Measurements from ENCODE around the gene ARID5A. TPM values are rescaled to one million over a fixed set of nuclear protein-coding genes. Genes with fewer than 3 reads are reported as not detected.
A peak's percentile ranks its signal among the peaks of the same experiment; 100 is the strongest.

The ARID5A gene
- total RNA-seq, 1 experiment from 2014 or later = 13.9 TPM

DNA sequence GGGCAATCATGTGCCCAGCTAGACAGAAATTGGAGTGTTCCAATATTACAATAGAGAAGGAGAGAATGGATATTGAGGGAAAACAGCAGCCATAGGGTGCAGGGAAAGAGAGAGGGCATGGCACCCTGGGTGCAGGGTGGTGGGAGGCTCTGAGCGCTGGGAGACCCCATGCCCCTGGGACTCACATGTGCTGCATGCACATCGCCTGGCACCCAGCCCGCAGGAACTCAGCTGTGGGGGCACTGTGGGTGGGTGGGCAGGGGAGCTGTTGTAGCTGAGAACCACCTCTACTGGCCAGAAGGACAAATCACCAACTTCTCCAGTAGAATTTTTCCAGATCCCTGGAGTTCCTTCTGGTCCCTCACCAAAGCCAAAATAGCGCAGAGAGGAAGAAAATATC lies 24.2 kb upstream of the ARID5A start (continued):
- TF ChIP-seq, protein P1, sequence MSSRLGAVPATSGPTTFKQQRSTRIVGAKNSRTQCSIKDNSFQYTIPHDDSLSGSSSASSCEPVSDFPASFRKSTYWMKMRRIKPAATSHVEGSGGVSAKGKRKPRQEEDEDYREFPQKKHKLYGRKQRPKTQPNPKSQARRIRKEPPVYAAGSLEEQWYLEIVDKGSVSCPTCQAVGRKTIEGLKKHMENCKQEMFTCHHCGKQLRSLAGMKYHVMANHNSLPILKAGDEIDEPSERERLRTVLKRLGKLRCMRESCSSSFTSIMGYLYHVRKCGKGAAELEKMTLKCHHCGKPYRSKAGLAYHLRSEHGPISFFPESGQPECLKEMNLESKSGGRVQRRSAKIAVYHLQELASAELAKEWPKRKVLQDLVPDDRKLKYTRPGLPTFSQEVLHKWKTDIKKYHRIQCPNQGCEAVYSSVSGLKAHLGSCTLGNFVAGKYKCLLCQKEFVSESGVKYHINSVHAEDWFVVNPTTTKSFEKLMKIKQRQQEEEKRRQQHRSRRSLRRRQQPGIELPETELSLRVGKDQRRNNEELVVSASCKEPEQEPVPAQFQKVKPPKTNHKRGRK (CRISPR knock-in tag; IDR thresholded peaks at IDR 0.05; ENCODE audit: borderline replicate concordance) = no peak
- TF ChIP-seq ZNF138 (CRISPR knock-in tag; conservative IDR thresholded peaks at IDR 0.05) (no peak), RELA (CRISPR knock-in tag; IDR thresholded peaks at IDR 0.05; ENCODE audit: borderline replicate concordance) (no peak), IRF2 (CRISPR knock-in tag; IDR thresholded peaks at IDR 0.05; ENCODE audit: borderline replicate concordance, low read depth) (no peak), CREM (CRISPR knock-in tag; IDR thresholded peaks at IDR 0.05) (no peak)

DNA sequence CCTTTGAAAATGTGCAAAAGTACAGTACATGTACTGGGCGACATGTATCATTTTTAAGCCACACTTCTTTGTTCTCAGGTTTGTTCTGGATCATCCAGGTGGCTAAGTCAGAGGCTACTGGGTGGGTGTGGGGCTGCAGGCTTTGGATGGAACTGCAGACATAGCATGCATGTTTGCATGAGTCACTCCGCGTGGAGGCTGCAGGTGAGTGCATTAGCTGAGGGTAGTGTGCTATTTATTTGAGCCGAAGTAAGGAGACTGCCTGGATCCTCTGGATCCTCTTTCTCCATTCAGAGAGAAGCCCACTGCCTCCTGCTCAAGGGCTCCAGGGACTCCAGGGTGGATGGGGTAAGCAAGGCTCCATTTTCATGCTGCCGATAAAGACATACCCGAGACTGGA lies 22.0 kb upstream of the ARID5A start:
- H3K36me3 Mint-ChIP-seq = peaks cover 11% of the 10 kb centered on the region

DNA sequence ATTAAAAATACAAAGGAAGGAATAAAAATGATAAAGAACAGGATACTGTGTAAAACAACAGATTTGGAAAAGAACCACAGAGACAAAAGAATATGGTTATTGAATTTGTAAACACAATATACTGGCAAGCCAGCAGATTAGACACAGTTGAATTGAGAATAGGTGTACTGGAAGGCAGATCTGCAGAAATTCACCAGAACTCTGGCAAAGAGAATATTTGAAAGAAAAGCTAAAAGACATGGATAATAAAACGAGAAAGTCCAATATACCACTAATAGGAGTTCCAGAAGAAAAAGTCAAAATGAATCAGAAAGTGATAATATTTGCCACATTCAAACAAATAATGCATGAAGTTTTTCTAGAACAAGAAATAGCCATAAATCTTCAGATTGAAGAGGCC lies 19.5 kb upstream of the ARID5A start:
- ChIA-PET POLR2A (no interaction called here), CTCF (interaction anchor here (0.7 to 1.2 kb wide), 2 partner anchors 9 to 10 kb away, joined by 3 read pairs; no protein-coding TSS in a partner anchor)
- peaks cover 5% of the 10 kb centered on the region; the same call in 1 of the 2 replicates for H3K27me3 Mint-ChIP-seq (ENCODE audit: low read depth)
- H3K36me3 Mint-ChIP-seq = peaks cover 11% of the 10 kb centered on the region
- DNase-seq (ENCODE audit: low spot score) (no peak), ATAC-seq (no peak)
- H3K9me3 Mint-ChIP-seq = peaks cover 25% of the 10 kb centered on the region
- H3K4me3 Mint-ChIP-seq = no peak overlapping the region
- H3K4me1 Mint-ChIP-seq = no peaks in the 10 kb centered on the region
- H3K27ac Mint-ChIP-seq = no peak overlapping the region
- TF ChIP-seq ZBTB21 (CRISPR knock-in tag; IDR thresholded peaks at IDR 0.05; ENCODE audit: borderline replicate concordance) = no peak
- TF ChIP-seq FOXK1 (CRISPR knock-in tag; IDR thresholded peaks at IDR 0.05) = no peak
- no peak for TF ChIP-seq IRF2 (CRISPR knock-in tag; IDR thresholded peaks at IDR 0.05; ENCODE audit: borderline replicate concordance, low read depth)
- TF ChIP-seq, protein P2, sequence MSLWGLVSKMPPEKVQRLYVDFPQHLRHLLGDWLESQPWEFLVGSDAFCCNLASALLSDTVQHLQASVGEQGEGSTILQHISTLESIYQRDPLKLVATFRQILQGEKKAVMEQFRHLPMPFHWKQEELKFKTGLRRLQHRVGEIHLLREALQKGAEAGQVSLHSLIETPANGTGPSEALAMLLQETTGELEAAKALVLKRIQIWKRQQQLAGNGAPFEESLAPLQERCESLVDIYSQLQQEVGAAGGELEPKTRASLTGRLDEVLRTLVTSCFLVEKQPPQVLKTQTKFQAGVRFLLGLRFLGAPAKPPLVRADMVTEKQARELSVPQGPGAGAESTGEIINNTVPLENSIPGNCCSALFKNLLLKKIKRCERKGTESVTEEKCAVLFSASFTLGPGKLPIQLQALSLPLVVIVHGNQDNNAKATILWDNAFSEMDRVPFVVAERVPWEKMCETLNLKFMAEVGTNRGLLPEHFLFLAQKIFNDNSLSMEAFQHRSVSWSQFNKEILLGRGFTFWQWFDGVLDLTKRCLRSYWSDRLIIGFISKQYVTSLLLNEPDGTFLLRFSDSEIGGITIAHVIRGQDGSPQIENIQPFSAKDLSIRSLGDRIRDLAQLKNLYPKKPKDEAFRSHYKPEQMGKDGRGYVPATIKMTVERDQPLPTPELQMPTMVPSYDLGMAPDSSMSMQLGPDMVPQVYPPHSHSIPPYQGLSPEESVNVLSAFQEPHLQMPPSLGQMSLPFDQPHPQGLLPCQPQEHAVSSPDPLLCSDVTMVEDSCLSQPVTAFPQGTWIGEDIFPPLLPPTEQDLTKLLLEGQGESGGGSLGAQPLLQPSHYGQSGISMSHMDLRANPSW (CRISPR knock-in tag; conservative IDR thresholded peaks at IDR 0.05; ENCODE audit: low read depth) = no peak
- no peak for TF ChIP-seq ZNF396 (CRISPR knock-in tag; IDR thresholded peaks at IDR 0.05; ENCODE audit: borderline replicate concordance)
- no peak for TF ChIP-seq GRHL2 (CRISPR knock-in tag; IDR thresholded peaks at IDR 0.05; ENCODE audit: insufficient replicate concordance, severe bottlenecking)
- no peak for TF ChIP-seq FOXP1 (CRISPR knock-in tag; IDR thresholded peaks at IDR 0.05; ENCODE audit: borderline replicate concordance)
- no peak for TF ChIP-seq NFATC4 (CRISPR knock-in tag; IDR thresholded peaks at IDR 0.05)
- no peak for TF ChIP-seq TEAD1 (CRISPR knock-in tag; IDR thresholded peaks at IDR 0.05)
- no peak for TF ChIP-seq ZNF423 (CRISPR knock-in tag; IDR thresholded peaks at IDR 0.05)
- no peak for TF ChIP-seq NFYB (CRISPR knock-in tag; conservative IDR thresholded peaks at IDR 0.05; ENCODE audit: low read depth)

More for the DNA sequence above, 22.0 kb upstream of the ARID5A start:
- H3K4me3 Mint-ChIP-seq = no peak overlapping the region
- peaks cover 19% of the 10 kb centered on the region for H3K27me3 Mint-ChIP-seq (ENCODE audit: low read depth)
- POLR2A ChIA-PET = no interaction called here
- peaks cover 4% of the 10 kb centered on the region for H3K4me1 Mint-ChIP-seq
- TF ChIP-seq, protein P2 (CRISPR knock-in tag; conservative IDR thresholded peaks at IDR 0.05; ENCODE audit: low read depth) = no peak
- TF ChIP-seq ETV6 (CRISPR knock-in tag; IDR thresholded peaks at IDR 0.05) (no peak), JAZF1 (CRISPR knock-in tag; IDR thresholded peaks at IDR 0.05) (no peak), TEAD4 (CRISPR knock-in tag; IDR thresholded peaks at IDR 0.05) (no peak), PRRX2 (CRISPR knock-in tag; IDR thresholded peaks at IDR 0.05) (no peak), EMX1 (CRISPR knock-in tag; IDR thresholded peaks at IDR 0.05) (no peak), FOXJ3 (CRISPR knock-in tag; IDR thresholded peaks at IDR 0.05; ENCODE audit: borderline replicate concordance) (no peak), NFE2L1 (CRISPR knock-in tag; IDR thresholded peaks at IDR 0.05) (no peak)
- TF ChIP-seq, protein P3, sequence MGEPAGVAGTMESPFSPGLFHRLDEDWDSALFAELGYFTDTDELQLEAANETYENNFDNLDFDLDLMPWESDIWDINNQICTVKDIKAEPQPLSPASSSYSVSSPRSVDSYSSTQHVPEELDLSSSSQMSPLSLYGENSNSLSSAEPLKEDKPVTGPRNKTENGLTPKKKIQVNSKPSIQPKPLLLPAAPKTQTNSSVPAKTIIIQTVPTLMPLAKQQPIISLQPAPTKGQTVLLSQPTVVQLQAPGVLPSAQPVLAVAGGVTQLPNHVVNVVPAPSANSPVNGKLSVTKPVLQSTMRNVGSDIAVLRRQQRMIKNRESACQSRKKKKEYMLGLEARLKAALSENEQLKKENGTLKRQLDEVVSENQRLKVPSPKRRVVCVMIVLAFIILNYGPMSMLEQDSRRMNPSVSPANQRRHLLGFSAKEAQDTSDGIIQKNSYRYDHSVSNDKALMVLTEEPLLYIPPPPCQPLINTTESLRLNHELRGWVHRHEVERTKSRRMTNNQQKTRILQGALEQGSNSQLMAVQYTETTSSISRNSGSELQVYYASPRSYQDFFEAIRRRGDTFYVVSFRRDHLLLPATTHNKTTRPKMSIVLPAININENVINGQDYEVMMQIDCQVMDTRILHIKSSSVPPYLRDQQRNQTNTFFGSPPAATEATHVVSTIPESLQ (CRISPR knock-in tag; IDR thresholded peaks at IDR 0.05) = no peak
- CTCF ChIA-PET = interaction anchor here (1.2 to 7.5 kb wide), 3 partner anchors 14 to 108 kb away, joined by 3 to 127 read pairs (median 4); no protein-coding TSS in a partner anchor
- ATAC-seq = 0 out of 2 replicates have a peak, but pooled peaks have one; percentile 12
- peaks cover 25% of the 10 kb centered on the region for H3K9me3 Mint-ChIP-seq
- H3K27ac Mint-ChIP-seq = no peak overlapping the region
- no peak for DNase-seq (ENCODE audit: low spot score)
